GM19438 (cell line): ENCODE measurements around the gene STK32B.
"Not testable (repeated sequence)": the region's sequence is repeated elsewhere in the genome, so short reads cannot be mapped to it uniquely, and the experiment has no call there.

Experiments
- ATAC-seq: cut with Tn5 transposase; IDR thresholded peaks from one replicate; pipeline ENCODE4 v1.9.1; 2021; ENCODE audit warnings: low read depth; ENCODE audit not compliant: unreplicated experiment

Gene STK32B

DNA sequence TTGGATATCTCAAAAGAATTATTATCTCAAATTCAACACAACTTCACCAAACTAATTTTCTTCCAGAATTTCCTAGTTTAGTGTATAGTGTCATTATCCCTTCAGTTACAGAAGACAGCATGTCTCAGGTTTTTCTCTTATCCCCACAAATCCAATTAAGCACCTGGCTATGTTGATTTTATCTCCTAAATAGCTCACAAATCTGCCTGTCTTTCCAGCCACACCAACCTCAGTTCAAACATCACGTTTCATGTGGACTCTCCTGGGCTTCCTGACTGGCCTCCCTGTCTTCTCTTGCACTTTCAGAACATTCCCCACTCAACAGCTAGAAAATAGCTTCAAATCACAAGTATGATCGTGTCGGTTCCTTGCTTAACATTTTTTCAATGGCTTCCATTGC is 14.8 kb downstream of the STK32B start:
- ATAC-seq = no peak

GRCh38 chr4:5066968-5067367 is 15.7 kb downstream of the STK32B start:
- not testable (repeated sequence) for ATAC-seq

- ATAC-seq = no peak
Observed at GRCh38 chr4:5067908-5068307, 16.6 kb downstream of the STK32B start.

- no peak for ATAC-seq
Observed at GRCh38 chr4:5069901-5070300, 18.6 kb downstream of the STK32B start.

- no peak for ATAC-seq
Observed at GRCh38 chr4:5072948-5073347, 21.7 kb downstream of the STK32B start.

DNA sequence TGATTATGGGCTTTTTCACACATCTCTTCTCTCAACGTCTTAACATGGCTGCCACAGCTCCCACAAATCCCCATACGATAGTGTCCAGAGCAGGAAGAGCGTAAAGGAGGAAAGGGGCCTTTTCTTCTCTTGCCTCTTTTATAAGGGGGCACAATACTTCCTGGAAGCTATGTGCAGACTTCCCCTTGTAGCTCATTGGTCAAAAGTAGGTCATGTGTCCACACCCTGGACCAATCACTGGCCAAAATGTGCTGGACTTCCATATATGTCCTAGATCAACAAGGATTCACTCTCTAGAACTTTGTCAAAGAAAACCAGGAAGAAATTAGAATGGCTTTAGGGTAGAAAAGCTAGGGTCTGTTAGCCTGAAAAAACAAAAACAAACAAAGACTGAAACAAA is 26.7 kb downstream of the STK32B start:
- no peak for ATAC-seq

DNA sequence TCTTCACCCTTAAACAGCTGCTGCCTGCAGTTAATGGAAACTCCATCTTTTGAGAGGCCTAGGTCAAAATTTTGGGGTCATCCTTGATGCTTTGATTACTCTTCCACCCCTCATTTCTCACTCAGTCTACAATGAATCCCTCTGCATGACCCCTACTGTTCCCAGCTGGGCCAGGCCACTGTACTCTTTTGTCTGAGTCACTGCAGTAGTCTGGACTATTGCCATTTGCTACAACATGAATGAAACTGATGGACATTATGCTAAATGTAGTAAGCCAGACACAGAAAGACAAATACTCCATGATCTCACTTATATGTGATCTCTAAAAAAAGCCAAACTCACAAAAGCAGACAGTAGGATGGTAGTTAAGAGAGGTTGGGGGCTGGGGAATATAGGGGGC is 28.3 kb downstream of the STK32B start:
- no peak for ATAC-seq

- ATAC-seq = no peak
Observed at GRCh38 chr4:5081441-5081999, 30.2 kb downstream of the STK32B start.

GRCh38 chr4:5082376-5082775 is 31.1 kb downstream of the STK32B start:
- no peak for ATAC-seq

- ATAC-seq = no peak
Observed at GRCh38 chr4:5084911-5085475, 33.7 kb downstream of the STK32B start.

DNA sequence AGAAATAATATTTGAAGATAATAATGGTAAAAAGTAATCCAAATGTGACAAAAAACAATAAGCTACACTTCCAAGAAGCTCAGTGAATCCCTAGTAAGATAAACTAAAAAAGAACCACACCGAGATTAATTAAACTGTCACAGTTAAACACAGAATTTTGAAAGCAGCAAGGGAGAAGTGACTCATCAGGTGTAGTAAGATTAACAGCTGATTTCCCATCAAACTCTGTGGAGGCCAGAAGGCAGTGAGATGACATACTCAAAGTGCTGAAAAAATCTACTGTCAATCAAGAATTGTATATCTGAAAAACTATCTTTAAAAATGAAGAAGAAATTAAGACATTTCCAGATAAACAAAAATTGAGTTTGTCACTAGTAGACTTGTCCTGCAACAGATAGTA is 35.3 kb downstream of the STK32B start:
- ATAC-seq = no peak

DNA sequence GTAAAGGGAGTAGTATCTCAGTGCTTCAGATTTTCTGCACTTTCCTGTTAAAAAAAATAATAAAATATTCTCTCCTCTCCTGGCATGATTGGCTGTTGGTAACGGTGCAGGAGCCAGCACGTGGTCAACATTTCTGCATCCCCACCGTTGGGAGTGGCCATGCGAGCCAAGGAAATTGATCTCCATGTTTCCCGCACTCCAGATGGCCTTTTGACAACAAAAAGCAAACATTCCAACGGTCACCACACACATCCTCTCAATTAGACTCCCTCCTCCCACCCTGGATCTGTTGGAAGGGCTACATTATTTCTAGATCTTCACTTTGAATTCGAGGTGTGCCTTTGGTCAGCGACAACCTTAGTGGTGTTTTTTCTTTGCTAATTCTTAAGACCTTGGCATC is 45.0 kb downstream of the STK32B start:
- ATAC-seq = no peak

GRCh38 chr4:5098176-5098575 is 46.9 kb downstream of the STK32B start:
- no peak for ATAC-seq

GRCh38 chr4:5100336-5100735 is 49.1 kb downstream of the STK32B start:
- no peak for ATAC-seq

GRCh38 chr4:5100986-5101385 is 49.7 kb downstream of the STK32B start:
- ATAC-seq = no peak

DNA sequence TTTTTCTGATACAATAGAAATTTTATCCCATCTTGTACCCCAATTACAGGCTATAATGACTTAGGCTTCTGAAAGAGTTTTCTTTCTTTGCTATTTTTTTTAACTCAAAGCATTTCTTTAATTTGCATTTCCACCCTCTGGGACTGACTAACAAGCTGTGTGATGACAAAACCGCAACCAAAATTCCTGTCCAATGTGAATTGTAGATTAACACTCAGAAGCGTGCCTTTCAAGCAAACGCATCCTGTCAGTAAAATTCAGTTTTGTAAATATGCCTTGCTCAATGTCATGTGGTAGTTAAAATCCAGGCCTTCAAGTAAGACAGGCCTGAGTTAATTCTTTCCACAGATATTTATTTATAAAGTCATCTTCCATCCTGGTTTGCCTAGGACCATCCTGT is 50.3 kb downstream of the STK32B start:
- no peak for ATAC-seq

DNA sequence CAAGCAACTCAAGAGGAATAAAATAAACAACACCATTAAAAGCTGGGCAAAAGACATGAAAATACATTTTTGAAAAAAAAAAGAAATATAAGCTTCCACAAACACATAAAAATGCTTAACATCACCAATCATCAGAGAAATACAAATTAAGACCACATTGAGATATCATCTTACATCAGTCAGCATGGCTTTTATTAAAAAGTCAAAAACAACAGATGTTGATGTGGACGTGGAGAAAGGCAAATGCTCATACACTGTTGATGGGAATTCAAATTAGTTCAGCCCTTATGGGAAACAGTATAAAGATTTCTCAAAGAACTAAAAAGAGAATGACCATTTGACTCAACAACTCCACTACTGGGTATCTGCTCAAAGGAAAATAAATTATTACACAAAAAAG is 59.6 kb downstream of the STK32B start:
- ATAC-seq = no peak

GRCh38 chr4:5112333-5113095 is 61.2 kb downstream of the STK32B start:
- ATAC-seq = no peak

GRCh38 chr4:5114950-5115349 is 63.7 kb downstream of the STK32B start:
- ATAC-seq = no peak

DNA sequence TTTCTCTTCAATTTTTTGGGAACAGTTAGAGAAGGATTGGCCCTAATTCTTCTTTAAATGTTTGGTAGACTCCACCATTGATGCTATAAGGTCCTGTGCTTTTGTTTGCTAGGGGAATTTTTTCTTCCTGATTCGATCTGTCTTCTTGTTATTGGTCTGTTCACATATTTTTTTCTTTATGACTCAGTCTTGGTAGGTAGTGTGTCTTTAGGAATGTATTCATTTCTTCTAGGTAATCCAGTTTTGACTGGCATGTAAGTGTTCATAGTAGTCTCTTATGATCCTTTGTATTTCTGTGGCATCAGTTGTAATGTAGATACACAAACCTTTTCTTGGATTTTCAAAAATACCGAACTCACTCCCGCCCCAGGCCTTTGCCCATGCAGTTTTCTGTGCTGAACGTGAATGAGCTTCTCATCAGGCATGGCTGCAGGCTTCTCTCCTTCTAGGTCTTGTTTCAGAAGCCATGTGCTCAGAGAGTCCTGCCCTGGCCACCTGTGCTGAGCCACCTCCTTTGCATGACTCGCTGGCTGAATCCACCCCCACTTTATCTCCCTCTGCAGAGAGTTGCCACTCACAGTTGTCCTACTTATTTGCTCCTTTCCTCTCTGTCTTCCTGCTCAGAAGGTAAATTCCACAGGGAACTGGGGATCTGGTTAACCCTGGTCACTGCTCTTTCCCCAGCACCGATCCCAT is 67.0 kb downstream of the STK32B start:
- ATAC-seq = no peak

DNA sequence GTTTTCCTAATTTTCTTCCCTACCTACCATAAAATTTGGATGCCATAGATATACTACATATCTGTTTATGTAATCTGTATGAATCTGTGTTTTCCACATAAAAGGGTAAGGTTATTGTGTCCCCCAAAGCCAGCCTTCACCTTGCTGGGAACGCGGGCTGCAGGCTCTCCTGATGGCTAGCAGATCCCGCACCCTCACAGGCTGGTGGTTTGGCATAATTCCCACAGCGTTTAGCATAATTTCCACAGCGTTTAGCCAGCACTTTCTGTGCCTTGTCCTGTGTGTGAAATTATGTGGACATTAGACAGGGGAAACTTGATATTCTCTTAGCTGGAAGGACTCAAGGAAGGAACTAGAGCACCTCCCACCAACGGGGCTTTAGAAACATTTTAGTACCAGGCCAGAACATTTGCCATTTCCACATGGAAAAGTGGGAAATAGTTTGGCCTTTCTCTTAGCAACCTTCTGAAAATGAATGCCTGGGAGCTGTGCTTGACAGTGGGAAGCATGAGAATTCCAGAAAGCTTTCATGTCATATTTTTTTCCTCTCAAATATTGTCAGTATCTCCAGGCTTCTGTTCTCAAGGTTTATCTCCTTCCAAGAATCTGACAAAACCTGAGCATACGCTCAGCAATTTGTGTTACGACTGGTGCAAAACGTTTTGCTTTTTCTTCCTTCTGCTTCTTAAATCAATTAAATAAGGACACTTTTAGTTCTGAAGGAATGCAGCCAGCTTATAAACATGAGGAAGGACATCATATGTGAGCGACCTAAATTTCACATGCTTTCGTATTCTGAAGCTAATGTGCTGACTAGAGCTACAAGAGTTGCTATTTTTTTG is 67.9 kb downstream of the STK32B start:
- ATAC-seq = no peak
